HL-60/S4 treated with phorbol 12-myristate 13-acetate at 8.2 ng/mL for 4 days and 3 days (cell line): ENCODE measurements around the gene LRIG1.
"Not testable (repeated sequence)": the region's sequence is repeated elsewhere in the genome, so short reads cannot be mapped to it uniquely, and the experiment has no call there.

Source experiments
- in situ Hi-C: fragments of 300-500 bp; cut with MboI; formaldehyde crosslinking; loops from 2 replicates; pipeline ENCODE4 v1.15.0; 2022; ENCODE audit warnings: low sequenced_read_pairs

The LRIG1 gene

GRCh38 chr3:66425032-66425431 lies 75.8 kb downstream of the LRIG1 start:
- in situ Hi-C loops: no loop called here

- in situ Hi-C loops: no loop called here
These were observed 77.0 kb downstream of the LRIG1 start for GRCh38 chr3:66423791-66424190.

- in situ Hi-C loops: not testable (repeated sequence)
These were observed 78.9 kb downstream of the LRIG1 start for GRCh38 chr3:66421893-66422292.

- in situ Hi-C loops: not testable (repeated sequence)
These were observed 79.7 kb downstream of the LRIG1 start for GRCh38 chr3:66421144-66421543.

GRCh38 chr3:66419036-66419435 lies 81.8 kb downstream of the LRIG1 start:
- in situ Hi-C loops: no loop called here

- in situ Hi-C loops: no loop called here
These were observed 82.3 kb downstream of the LRIG1 start for GRCh38 chr3:66418475-66418931.

GRCh38 chr3:66416556-66417304 lies 84.1 kb downstream of the LRIG1 start:
- in situ Hi-C loops: no loop called here

GRCh38 chr3:66415867-66416428 lies 84.9 kb downstream of the LRIG1 start:
- in situ Hi-C loops: no loop called here

GRCh38 chr3:66414846-66415245 lies 86.0 kb downstream of the LRIG1 start:
- in situ Hi-C loops: no loop called here

GRCh38 chr3:66413151-66413751 lies 87.6 kb downstream of the LRIG1 start:
- in situ Hi-C loops: no loop called here

GRCh38 chr3:66411961-66412887 lies 88.6 kb downstream of the LRIG1 start:
- in situ Hi-C loops: no loop called here

GRCh38 chr3:66411474-66411873 lies 89.3 kb downstream of the LRIG1 start:
- in situ Hi-C loops: no loop called here

GRCh38 chr3:66410976-66411375 lies 89.8 kb downstream of the LRIG1 start:
- in situ Hi-C loops: no loop called here

GRCh38 chr3:66409771-66410754 lies 90.8 kb downstream of the LRIG1 start:
- in situ Hi-C loops: no loop called here

GRCh38 chr3:66407611-66408218 lies 93.1 kb downstream of the LRIG1 start:
- in situ Hi-C loops: no loop called here

GRCh38 chr3:66406831-66407610 lies 93.8 kb downstream of the LRIG1 start:
- in situ Hi-C loops: no loop called here

- in situ Hi-C loops: no loop called here
These were observed 94.7 kb downstream of the LRIG1 start for GRCh38 chr3:66406163-66406562.

- in situ Hi-C loops: no loop called here
These were observed 95.1 kb downstream of the LRIG1 start for GRCh38 chr3:66405701-66406091.
